ENCODE data around the gene PCLO.

DNA sequence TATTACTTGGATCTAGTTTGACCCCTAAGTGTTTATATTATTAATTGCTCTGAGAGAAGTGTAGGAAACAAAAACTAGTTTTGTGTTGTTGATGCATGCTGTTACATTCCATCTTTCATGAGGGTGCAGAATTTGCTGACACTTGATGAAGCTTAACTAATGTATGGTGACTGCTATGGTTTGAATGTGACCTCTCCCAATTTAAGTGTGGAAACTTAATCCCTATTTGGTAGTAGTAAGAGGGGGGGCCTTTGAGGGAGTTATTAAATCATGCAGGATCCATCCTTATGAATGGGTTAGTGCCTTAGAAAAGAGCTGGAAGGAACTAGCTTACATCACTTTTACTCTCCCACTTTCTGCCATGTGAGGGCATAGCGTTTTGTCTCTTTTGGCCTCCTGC is 142.5 kb downstream of the PCLO start:
- TF ChIP-seq, protein P1, sequence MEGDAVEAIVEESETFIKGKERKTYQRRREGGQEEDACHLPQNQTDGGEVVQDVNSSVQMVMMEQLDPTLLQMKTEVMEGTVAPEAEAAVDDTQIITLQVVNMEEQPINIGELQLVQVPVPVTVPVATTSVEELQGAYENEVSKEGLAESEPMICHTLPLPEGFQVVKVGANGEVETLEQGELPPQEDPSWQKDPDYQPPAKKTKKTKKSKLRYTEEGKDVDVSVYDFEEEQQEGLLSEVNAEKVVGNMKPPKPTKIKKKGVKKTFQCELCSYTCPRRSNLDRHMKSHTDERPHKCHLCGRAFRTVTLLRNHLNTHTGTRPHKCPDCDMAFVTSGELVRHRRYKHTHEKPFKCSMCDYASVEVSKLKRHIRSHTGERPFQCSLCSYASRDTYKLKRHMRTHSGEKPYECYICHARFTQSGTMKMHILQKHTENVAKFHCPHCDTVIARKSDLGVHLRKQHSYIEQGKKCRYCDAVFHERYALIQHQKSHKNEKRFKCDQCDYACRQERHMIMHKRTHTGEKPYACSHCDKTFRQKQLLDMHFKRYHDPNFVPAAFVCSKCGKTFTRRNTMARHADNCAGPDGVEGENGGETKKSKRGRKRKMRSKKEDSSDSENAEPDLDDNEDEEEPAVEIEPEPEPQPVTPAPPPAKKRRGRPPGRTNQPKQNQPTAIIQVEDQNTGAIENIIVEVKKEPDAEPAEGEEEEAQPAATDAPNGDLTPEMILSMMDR (IDR thresholded peaks at IDR 0.05): no peak
- TF ChIP-seq POLR2A (IDR thresholded peaks at IDR 0.05): no peak
- no peak for TF ChIP-seq POLR2AphosphoS5 (IDR thresholded peaks at IDR 0.05; ENCODE audit: insufficient read depth in 1 of 2, low read depth in 1 of 2)

All from vagina (tissue), 2 donors.